Mesenchymal stem cell (in vitro differentiated cells and primary cell): ENCODE measurements around the gene PARM1.

Source experiments
- DNase-seq: peaks from one replicate; pipeline ENCODE4 v3.0.0-alpha.2; 2013
- H2AFZ ChIP-seq: one replicate; pipeline ENCODE4 v1.6.1; 2013; ENCODE audit warnings: low read depth, mild to moderate bottlenecking, control low read depth, inconsistent platforms, low read length, moderate library complexity
- H2AK5ac ChIP-seq: 2 replicates; pipeline ENCODE4 v1.6.1; 2013; ENCODE audit warnings: low read length, moderate library complexity, mild to moderate bottlenecking, inconsistent platforms; ENCODE audit not compliant: severe bottlenecking
- H2BK120ac ChIP-seq: one replicate; pipeline ENCODE4 v1.6.1; 2013; ENCODE audit warnings: low read depth, mild to moderate bottlenecking, inconsistent platforms, low read length, moderate library complexity
- H2BK12ac ChIP-seq, 2 experiments: one replicate each; pipeline ENCODE4 v1.6.1; 2013; ENCODE audit warnings: inconsistent platforms in 2 of 2, low read length in 2 of 2, mild to moderate bottlenecking in 2 of 2, moderate library complexity in 2 of 2, control low read depth in 1 of 2
- H2BK15ac ChIP-seq: one replicate; pipeline ENCODE4 v1.6.1; 2013; ENCODE audit warnings: mild to moderate bottlenecking, low read depth, inconsistent platforms; ENCODE audit not compliant: poor library complexity, severe bottlenecking
- H2BK5ac ChIP-seq: 2 replicates; pipeline ENCODE4 v1.6.1; 2013; ENCODE audit warnings: low read depth, mild to moderate bottlenecking, low read length, control low read depth, inconsistent platforms; ENCODE audit not compliant: poor library complexity, severe bottlenecking
- H3K14ac ChIP-seq, 2 experiments: one replicate each; pipeline ENCODE4 v1.6.1; 2013; ENCODE audit warnings: inconsistent platforms in 2 of 2, low read length in 2 of 2, control low read depth in 1 of 2, mild to moderate bottlenecking in 1 of 2, moderate library complexity in 1 of 2
- H3K18ac ChIP-seq, 2 experiments: one replicate each; pipeline ENCODE4 v1.6.1; 2013; ENCODE audit warnings: inconsistent platforms in 2 of 2, low read length in 2 of 2, control low read depth in 1 of 2, low read depth in 1 of 2, mild to moderate bottlenecking in 1 of 2
- H3K23ac ChIP-seq, 2 experiments: one replicate each; pipeline ENCODE4 v1.6.1; 2013; ENCODE audit warnings: inconsistent platforms in 2 of 2, low read length in 2 of 2, mild to moderate bottlenecking in 2 of 2, moderate library complexity in 2 of 2, control low read depth in 1 of 2
- H3K27ac ChIP-seq: 2 replicates; pipeline ENCODE4 v1.5.1; 2013; ENCODE audit warnings: mild to moderate bottlenecking, moderate library complexity, low read length, control low read depth, inconsistent platforms; ENCODE audit not compliant: poor library complexity, severe bottlenecking
- H3K27me3 ChIP-seq, 2 experiments: 2 replicates each; pipeline versions ENCODE4 v1.6.1 to v1.7.0; 2013; ENCODE audit warnings: low read length in 2 of 2, mild to moderate bottlenecking in 2 of 2, moderate library complexity in 2 of 2, control low read depth in 1 of 2, inconsistent platforms in 1 of 2; ENCODE audit not compliant: control insufficient read depth in 1 of 2, insufficient read depth in 1 of 2
- H3K36me3 ChIP-seq, 2 experiments: 2 replicates each; pipeline versions ENCODE4 v1.6.1 to v1.7.0; 2013; ENCODE audit warnings: low read length in 2 of 2, control low read depth in 1 of 2, inconsistent platforms in 1 of 2, low read depth in 1 of 2, mild to moderate bottlenecking in 1 of 2; ENCODE audit not compliant: insufficient read depth in 2 of 2, control insufficient read depth in 1 of 2
- H3K4ac ChIP-seq, 2 experiments: one replicate each; pipeline ENCODE4 v1.6.1; 2013; ENCODE audit warnings: inconsistent platforms in 2 of 2, low read length in 2 of 2, mild to moderate bottlenecking in 2 of 2, moderate library complexity in 2 of 2, control low read depth in 1 of 2, low read depth in 1 of 2
- H3K4me1 ChIP-seq: 2 replicates; pipeline ENCODE4 v1.6.1; 2013; ENCODE audit warnings: low read depth, low read length, control low read depth; ENCODE audit not compliant: control insufficient read depth, insufficient read depth
- H3K4me2 ChIP-seq: 2 replicates; pipeline ENCODE4 v1.6.1; 2013; ENCODE audit warnings: low read length, mild to moderate bottlenecking, inconsistent platforms; ENCODE audit not compliant: poor library complexity, severe bottlenecking
- H3K4me3 ChIP-seq, 2 experiments: 2 replicates each; pipeline versions ENCODE4 v1.5.1 to v1.7.0; 2013; ENCODE audit warnings: low read length in 2 of 2, mild to moderate bottlenecking in 2 of 2, control low read depth in 1 of 2, low read depth in 1 of 2; ENCODE audit not compliant: insufficient read depth in 1 of 2
- H3K79me1 ChIP-seq: replicated peaks from 2 replicates; pipeline ENCODE4 v1.6.1; 2013; ENCODE audit warnings: mild to moderate bottlenecking, control low read depth, low read length, inconsistent platforms; ENCODE audit not compliant: poor library complexity, severe bottlenecking
- H3K9ac ChIP-seq: 2 replicates; pipeline ENCODE4 v1.7.0; 2013; ENCODE audit warnings: mild to moderate bottlenecking, low read length, moderate library complexity
- H3K9me3 ChIP-seq: 2 replicates; pipeline ENCODE4 v1.7.0; 2013; ENCODE audit warnings: mild to moderate bottlenecking, low read length; ENCODE audit not compliant: control insufficient read depth
- H4K8ac ChIP-seq: one replicate; pipeline ENCODE4 v1.6.1; 2013; ENCODE audit warnings: inconsistent platforms, mild to moderate bottlenecking, low read length, moderate library complexity
- H4K91ac ChIP-seq: one replicate; pipeline ENCODE4 v1.6.1; 2013; ENCODE audit warnings: mild to moderate bottlenecking, low read length, inconsistent platforms
- WGBS: methylation state at CpG from one replicate; pipeline ENCODE4 v1.1.7; 2013; ENCODE audit warnings: mixed read lengths; 5-methylcytosine and 5-hydroxymethylcytosine counted together

Gene PARM1

DNA sequence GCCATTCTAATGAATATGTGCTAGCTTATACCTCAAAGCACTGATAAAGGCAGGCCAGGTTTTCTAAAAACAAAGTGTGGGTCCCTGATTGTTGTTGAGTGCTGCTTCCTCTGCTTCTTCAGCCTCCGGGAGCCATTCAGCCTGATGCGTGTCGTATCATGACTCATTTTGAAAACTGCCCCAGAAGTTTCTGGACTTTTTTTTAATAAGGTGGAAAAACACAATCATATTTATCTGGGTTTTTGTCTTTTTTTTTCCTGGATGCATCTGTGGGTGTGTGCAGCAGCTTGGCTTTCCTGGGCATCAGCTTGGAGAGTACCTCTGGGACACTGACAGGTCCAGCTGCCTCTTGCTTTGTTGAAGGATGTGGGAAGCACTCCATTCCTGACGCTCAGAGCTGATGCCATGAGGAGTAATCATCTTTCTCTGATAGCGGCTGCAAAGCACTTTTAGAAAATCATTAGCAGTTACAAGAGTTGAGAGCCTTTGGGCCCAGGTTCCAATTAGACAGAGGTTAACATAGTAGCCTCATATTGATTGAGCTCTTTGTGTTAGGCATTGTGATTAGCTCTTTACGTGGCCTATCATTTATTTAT lies 66.9 kb downstream of the PARM1 start:
- Histone ChIP-seq H3K4me2 (no peak overlapping the region), H2BK12ac (no peak overlapping the region), H3K9ac (no peak overlapping the region), H3K23ac (no peak overlapping the region), H4K8ac (no peak overlapping the region), H3K27me3 (no peaks in the 10 kb centered on the region), H3K14ac (no peak overlapping the region), H3K27ac (no peak overlapping the region), H4K91ac (no peak overlapping the region), H2BK5ac (no peak overlapping the region), H3K18ac (no peak overlapping the region), H2BK15ac (no peak overlapping the region), H3K79me1 (no peaks in the 10 kb centered on the region), H2AK5ac (no peak overlapping the region), H3K4me3 (no peak overlapping the region), H3K4ac (no peak overlapping the region), H3K36me3 (no peaks in the 10 kb centered on the region), H2AFZ (no peak overlapping the region), H3K4me1 (peaks cover 2% of the 10 kb centered on the region), H3K9me3 (no peaks in the 10 kb centered on the region), H2BK120ac (no peak overlapping the region)
- 79% methylated on average over 6 of the region's 6 CpGs for WGBS
- DNase-seq = no peak

- H2AK5ac ChIP-seq = no peak overlapping the region
These were observed 69.0 kb downstream of the PARM1 start for GRCh38 chr4:75001871-75002270.

GRCh38 chr4:75002381-75002780 lies 69.5 kb downstream of the PARM1 start:
- Histone ChIP-seq H3K4me1 (peaks cover 2% of the 10 kb centered on the region), H3K9me3 (peaks cover 1% of the 10 kb centered on the region), H2BK12ac (no peak overlapping the region), H2BK120ac (no peak overlapping the region), H3K36me3 (no peaks in the 10 kb centered on the region), H3K4me2 (no peak overlapping the region), H2BK5ac (no peak overlapping the region), H3K14ac (no peak overlapping the region), H4K91ac (no peak overlapping the region), H2AFZ (no peak overlapping the region), H4K8ac (no peak overlapping the region), H3K27me3 (no peaks in the 10 kb centered on the region), H2BK15ac (no peak overlapping the region), H3K27ac (no peak overlapping the region), H3K79me1 (no peaks in the 10 kb centered on the region), H2AK5ac (no peak overlapping the region), H3K9ac (no peak overlapping the region), H3K23ac (no peak overlapping the region), H3K4ac (no peak overlapping the region), H3K18ac (no peak overlapping the region), H3K4me3 (no peak overlapping the region)
- WGBS = 91% methylated on average over 1 of the region's 2 CpGs
- peak; percentile 8 for DNase-seq

More at GRCh38 chr4:75001871-75002270, 69.0 kb downstream of the PARM1 start:
- Histone ChIP-seq H4K8ac (no peak overlapping the region), H3K23ac (no peak overlapping the region), H3K18ac (no peak overlapping the region), H4K91ac (no peak overlapping the region), H2BK12ac (no peak overlapping the region), H3K79me1 (no peaks in the 10 kb centered on the region), H2BK5ac (no peak overlapping the region), H3K27ac (no peak overlapping the region), H2BK120ac (no peak overlapping the region), H3K27me3 (no peaks in the 10 kb centered on the region), H3K14ac (no peak overlapping the region), H3K4me2 (no peak overlapping the region), H3K4me1 (peaks cover 2% of the 10 kb centered on the region), H3K9me3 (no peaks in the 10 kb centered on the region), H3K4ac (no peak overlapping the region), H2BK15ac (no peak overlapping the region), H3K4me3 (no peak overlapping the region), H3K9ac (no peak overlapping the region), H2AFZ (no peak overlapping the region), H3K36me3 (no peaks in the 10 kb centered on the region)
- no peak for DNase-seq
- WGBS = 81% methylated on average over 2 of the region's 2 CpGs

GRCh38 chr4:75003979-75004378 lies 71.1 kb downstream of the PARM1 start:
- H3K36me3 ChIP-seq = no peaks in the 10 kb centered on the region
- H3K18ac ChIP-seq = no peak overlapping the region
- peaks cover 8% of the 10 kb centered on the region for H3K9me3 ChIP-seq
- no peak overlapping the region for H3K14ac ChIP-seq
- no peak overlapping the region for H3K4ac ChIP-seq
- H2BK12ac ChIP-seq = no peak overlapping the region
- no peak overlapping the region for H2BK15ac ChIP-seq
- no peaks in the 10 kb centered on the region for H3K79me1 ChIP-seq
- H3K4me1 ChIP-seq = peaks cover 2% of the 10 kb centered on the region
- H4K8ac ChIP-seq = no peak overlapping the region
- H3K27ac ChIP-seq = no peak overlapping the region
- DNase-seq = no peak
- no peak overlapping the region for H2AK5ac ChIP-seq
- no peak overlapping the region for H3K4me3 ChIP-seq
- H3K23ac ChIP-seq = no peak overlapping the region
- no peak overlapping the region for H2BK5ac ChIP-seq
- no peak overlapping the region for H3K4me2 ChIP-seq
- no peak overlapping the region for H4K91ac ChIP-seq
- H3K27me3 ChIP-seq = no peaks in the 10 kb centered on the region
- H3K9ac ChIP-seq = no peak overlapping the region
- H2BK120ac ChIP-seq = no peak overlapping the region
- H2AFZ ChIP-seq = no peak overlapping the region
